RWPE1 (cell line): Measurements from ENCODE around the gene SLC35E4.

Experiments used
- CTCF ChIA-PET: fragments of 350-600 bp; sonication (Branson Sonifier 250); formaldehyde crosslinking; extraction: SDS; loops from one replicate; lab custom pipeline; 2021; lab: Yijun Ruan, JAX
- POLR2A ChIA-PET: fragments of 400-600 bp; formaldehyde crosslinking; extraction: SDS; loops from one replicate; lab custom pipeline; 2020; ENCODE audit warnings: antibody characterized with exemption; ENCODE audit not compliant: low non-redundant PET; lab: Yijun Ruan, JAX
- DNase-seq: peaks from one replicate; pipeline ENCODE4 v3.0.0; 2012; ENCODE audit warnings: low spot score
- H3K27ac ChIP-seq: fragments of 450-650 bp; 2 replicates; pipeline ENCODE4 v1.5.1; 2017
- CTCF ChIP-seq: fragments of 450-650 bp; conservative IDR thresholded peaks from 2 replicates; pipeline ENCODE4 v1.5.1; 2017; ENCODE audit warnings: low read depth, mild to moderate bottlenecking

Gene SLC35E4

GRCh38 chr22:30643055-30643875 lies 7.7 kb downstream of the SLC35E4 start:
- H3K27ac ChIP-seq = no peak overlapping the region
- POLR2A ChIA-PET = no interaction called here
- no peak for TF ChIP-seq CTCF
- DNase-seq = no peak
- CTCF ChIA-PET = no interaction called here

- H3K27ac ChIP-seq = no peak overlapping the region; the same call in 1 of the 2 replicates
- TF ChIP-seq CTCF = no peak
- ChIA-PET CTCF (no interaction called here), POLR2A (no interaction called here)
- DNase-seq = no peak
Measured at GRCh38 chr22:30646518-30647160, 11.1 kb downstream of the SLC35E4 start.

- TF ChIP-seq CTCF = no peak
- no peak for DNase-seq
- H3K27ac ChIP-seq = peak overlapping the region; percentile 68; the same call in 1 of the 2 replicates
- CTCF ChIA-PET = no interaction called here
- POLR2A ChIA-PET = no interaction called here
Measured at GRCh38 chr22:30647536-30647935, 12.0 kb downstream of the SLC35E4 start.

- no peak for TF ChIP-seq CTCF
- POLR2A ChIA-PET = no interaction called here
- peak overlapping the region; percentile 68 for H3K27ac ChIP-seq
- CTCF ChIA-PET = interaction anchor here (1.1 kb wide), 1 partner anchor 14 kb away, joined by 4 read pairs; no protein-coding TSS in a partner anchor
- no peak for DNase-seq
Measured at GRCh38 chr22:30648825-30649224, 13.2 kb downstream of the SLC35E4 start.

GRCh38 chr22:30649430-30650007 lies 13.9 kb downstream of the SLC35E4 start:
- ChIA-PET POLR2A (no interaction called here), CTCF (interaction anchor here (0.6 to 1.1 kb wide), 3 partner anchors 14 to 424 kb away, joined by 3 to 4 read pairs (median 4); partner anchors contain the start of gene SLC35E4)
- H3K27ac ChIP-seq = peak overlapping the region; percentile 68
- peak; percentile 76 for DNase-seq
- no peak for TF ChIP-seq CTCF

- CTCF ChIA-PET = interaction anchor here (0.5 to 0.8 kb wide), 3 partner anchors 105 to 318 kb away, joined by 3 to 4 read pairs (median 3); partner anchors contain the start of gene MORC2
- POLR2A ChIA-PET = no interaction called here
- peak overlapping the region; percentile 68 for H3K27ac ChIP-seq
- TF ChIP-seq CTCF = no peak
- DNase-seq = no peak
Measured at GRCh38 chr22:30650508-30651116, 15.0 kb downstream of the SLC35E4 start.
